HG03066 (cell line): ENCODE results near the gene KLHL30.

Source experiments
- ATAC-seq: cut with Tn5 transposase; IDR thresholded peaks from one replicate; pipeline ENCODE4 v1.9.1; 2021; ENCODE audit warnings: low read depth; ENCODE audit not compliant: unreplicated experiment

KLHL30 gene

DNA sequence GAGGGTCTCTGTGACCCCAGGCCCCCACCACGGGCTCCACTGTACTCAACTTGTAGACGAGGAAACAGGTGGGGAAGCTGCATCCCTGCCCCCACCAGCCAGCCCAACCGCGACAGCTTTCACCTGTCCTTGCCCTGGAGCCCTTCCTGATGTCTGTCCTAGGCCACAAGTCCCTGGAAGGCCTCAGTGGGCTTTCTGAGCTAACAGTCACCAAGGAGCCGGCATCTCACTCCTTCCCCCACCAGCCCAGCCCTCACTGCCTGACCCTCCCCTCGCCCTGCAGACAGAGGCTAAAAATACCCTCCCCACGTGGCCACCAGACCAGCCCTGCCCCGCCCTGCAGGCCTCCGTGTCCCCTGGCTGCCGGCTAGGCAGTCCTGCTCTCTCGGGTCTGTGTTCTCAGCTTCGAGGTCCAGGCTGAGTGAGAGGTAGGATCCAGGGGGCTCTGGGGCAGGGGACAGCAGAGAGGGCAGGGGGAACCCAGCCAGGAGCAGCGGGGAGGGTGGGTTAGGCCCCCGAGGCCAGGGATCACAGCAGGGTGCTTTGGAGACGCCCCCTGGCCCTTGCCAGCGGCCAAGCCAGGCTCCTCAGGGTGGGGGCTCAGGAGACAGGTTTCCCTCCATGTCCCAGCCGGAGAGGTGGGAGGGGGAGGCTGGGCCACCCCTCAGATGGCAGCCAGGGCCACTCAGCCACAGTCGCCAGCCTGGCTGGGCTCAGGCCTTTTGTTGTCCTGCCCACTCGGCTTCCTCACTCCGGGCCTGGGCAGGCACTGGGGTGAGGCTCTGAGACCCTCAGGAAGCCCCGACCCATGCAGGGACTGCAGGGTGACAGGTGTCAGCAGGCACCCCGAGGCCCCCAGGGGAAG, at the start of gene KLHL30:
Gene KLHL30, plus strand, starts transcription at position 338 of the 865 bp plus-strand sequence. CDS start 2,087 bp downstream, outside the sequence.
- no peak for ATAC-seq

DNA sequence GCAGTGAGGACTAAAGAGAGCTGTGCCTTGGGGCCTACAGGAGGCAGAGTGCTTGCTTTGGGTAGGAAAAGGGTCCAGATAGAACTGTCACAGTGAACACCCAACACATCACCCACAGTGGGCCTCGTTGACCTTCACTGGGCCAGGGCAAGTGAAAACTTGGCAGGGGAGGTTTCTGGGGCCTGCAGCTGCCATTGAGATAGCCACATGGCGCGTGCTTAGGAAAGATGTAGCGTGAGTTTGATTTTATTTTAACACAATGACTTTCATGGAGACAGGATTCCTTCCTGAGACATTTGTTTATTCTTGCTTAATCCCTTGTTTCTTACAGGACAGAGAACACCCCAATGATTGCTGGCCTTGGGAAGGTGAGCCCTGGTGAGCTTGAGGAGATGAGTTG, 47.6 kb upstream of the KLHL30 start:
- no peak for ATAC-seq

- no peak for ATAC-seq
These were observed 46.9 kb upstream of the KLHL30 start for GRCh38 chr2:238091436-238092060.

GRCh38 chr2:238092486-238093035, 45.9 kb upstream of the KLHL30 start:
- ATAC-seq = no peak

GRCh38 chr2:238093181-238094140, 45.0 kb upstream of the KLHL30 start:
- ATAC-seq = no peak

GRCh38 chr2:238094438-238095022, 43.9 kb upstream of the KLHL30 start:
- ATAC-seq = no peak

DNA sequence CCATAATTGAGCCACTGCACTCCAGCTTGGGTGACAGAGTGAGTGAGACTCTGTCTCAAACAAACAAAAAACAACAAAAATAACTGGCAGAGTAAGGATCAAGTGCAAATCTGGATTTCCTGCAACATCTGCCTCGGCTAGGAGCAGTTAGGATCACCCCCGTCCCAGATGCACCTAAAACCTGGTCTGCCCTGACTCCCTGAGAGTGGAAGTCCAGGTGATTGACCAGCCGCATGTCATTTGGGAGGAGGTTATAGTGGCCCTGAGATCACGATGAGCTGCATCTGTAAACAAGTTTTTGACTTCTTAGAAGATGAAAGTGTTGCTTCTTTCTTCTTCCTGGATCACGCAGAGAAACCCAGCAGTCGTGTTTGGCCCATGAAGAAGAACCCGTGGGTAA, 43.3 kb upstream of the KLHL30 start:
- no peak for ATAC-seq

GRCh38 chr2:238096311-238097011, 42.0 kb upstream of the KLHL30 start:
- no peak for ATAC-seq

- no peak for ATAC-seq
These were observed 41.1 kb upstream of the KLHL30 start for GRCh38 chr2:238097201-238097987.

DNA sequence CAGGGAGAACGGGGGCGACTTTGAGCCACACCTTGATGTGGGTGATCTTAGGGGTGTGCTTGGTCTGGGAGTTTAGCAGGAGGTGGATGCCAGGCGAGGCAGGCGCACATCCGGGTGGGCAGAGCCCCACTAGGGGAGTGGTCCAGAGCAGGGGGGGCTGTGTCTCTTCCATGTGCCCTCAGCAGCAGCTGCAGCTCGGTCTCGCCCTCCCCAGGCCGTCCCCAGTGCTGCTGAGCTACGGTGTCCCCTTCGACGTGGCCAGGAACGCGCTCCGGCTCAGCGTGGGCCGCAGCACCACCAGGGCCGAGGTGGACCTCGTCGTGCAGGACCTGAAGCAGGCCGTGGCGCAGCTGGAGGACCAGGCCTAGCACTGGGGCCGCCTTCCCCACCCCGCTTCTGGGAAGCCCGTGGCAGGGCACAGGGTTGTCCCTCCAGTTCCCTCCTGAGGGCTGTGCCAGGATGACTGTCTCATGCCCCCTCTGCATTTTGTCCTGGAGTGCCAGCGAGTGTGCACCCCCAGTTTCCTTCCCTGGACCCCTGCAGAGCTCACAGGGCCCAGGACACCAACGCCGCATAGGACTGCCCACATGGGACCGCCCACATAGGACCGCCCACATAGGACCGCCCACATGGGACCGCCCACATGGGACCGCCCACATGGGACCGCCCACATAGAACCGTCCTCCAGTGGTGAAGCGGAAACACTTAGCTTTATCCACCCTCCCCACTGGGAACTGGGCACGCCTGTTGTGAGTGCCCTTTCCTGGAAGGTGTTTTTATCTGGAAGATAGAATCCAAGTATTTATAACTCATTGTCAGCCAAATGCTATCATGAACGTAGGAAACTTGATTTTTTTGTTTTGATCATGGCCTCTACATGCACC, 40.2 kb upstream of the KLHL30 start:
- ATAC-seq = peak; percentile 79

- ATAC-seq = peak; percentile 33
These were observed 39.4 kb upstream of the KLHL30 start for GRCh38 chr2:238098901-238099713.

- ATAC-seq = no peak
These were observed 38.8 kb upstream of the KLHL30 start for GRCh38 chr2:238099714-238100048.

GRCh38 chr2:238100049-238100820, 38.2 kb upstream of the KLHL30 start, which contains the start of gene ESPNL:
ESPNL (plus strand) TSS chr2:238100340; CDS start chr2:238100420, 80 bp downstream.
- no peak for ATAC-seq

- no peak for ATAC-seq
These were observed 37.4 kb upstream of the KLHL30 start for GRCh38 chr2:238100821-238101771.
